ENCODE data around the gene LAMA3.

The LAMA3 gene

GRCh38 chr18:23784832-23785245 lies 95.6 kb downstream of the LAMA3 start:
- DNase-seq (ENCODE audit: low spot score): no peak
- TF ChIP-seq, protein P1, sequence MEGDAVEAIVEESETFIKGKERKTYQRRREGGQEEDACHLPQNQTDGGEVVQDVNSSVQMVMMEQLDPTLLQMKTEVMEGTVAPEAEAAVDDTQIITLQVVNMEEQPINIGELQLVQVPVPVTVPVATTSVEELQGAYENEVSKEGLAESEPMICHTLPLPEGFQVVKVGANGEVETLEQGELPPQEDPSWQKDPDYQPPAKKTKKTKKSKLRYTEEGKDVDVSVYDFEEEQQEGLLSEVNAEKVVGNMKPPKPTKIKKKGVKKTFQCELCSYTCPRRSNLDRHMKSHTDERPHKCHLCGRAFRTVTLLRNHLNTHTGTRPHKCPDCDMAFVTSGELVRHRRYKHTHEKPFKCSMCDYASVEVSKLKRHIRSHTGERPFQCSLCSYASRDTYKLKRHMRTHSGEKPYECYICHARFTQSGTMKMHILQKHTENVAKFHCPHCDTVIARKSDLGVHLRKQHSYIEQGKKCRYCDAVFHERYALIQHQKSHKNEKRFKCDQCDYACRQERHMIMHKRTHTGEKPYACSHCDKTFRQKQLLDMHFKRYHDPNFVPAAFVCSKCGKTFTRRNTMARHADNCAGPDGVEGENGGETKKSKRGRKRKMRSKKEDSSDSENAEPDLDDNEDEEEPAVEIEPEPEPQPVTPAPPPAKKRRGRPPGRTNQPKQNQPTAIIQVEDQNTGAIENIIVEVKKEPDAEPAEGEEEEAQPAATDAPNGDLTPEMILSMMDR (IDR thresholded peaks at IDR 0.05; ENCODE audit: extremely low read depth, missing control alignments): no peak

- TF ChIP-seq, protein P1 (IDR thresholded peaks at IDR 0.05; ENCODE audit: extremely low read depth, missing control alignments): no peak
- DNase-seq (ENCODE audit: low spot score): no peak
These were observed 103.8 kb downstream of the LAMA3 start for GRCh38 chr18:23793051-23793450.

DNA sequence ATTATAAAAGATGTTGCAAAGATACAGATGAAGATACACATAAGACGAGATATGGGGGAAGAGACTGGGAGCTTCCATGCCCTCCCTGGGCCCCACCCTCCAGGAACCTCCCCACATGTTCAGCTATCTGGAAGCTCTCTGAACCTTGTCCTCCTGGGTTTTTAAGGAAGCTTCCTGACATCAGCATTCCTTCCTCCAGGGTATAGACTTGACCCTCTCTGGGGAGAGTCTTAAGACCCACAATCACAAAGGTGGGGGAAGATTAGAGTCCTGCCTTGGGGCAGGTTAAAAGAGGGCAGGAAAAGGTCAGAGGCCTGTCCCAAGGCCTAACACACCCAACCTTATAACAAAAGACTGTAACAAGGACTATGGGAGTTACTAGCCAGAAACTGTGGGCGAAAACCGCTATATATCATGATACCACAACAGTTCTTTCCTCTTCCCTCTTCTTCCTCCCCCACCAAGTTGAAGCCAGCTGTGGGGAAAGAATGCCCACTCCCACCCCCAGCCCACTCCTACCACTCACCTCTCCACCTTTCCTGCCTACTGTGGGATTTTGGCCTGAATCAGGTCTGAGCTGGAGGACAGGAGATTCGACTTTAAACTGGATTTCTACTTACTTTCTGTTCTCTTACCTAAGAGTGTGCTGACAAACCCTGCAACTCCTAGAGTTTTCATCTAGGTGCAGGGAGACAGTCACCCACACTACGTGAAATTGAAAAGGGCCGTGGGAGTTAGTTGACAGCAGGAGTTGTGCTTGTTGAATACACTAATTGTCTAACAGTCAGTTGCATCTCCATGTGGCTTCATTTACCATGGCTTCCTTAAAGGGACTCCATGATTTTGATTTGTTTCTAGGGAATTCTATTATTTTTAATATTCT lies 105.0 kb downstream of the LAMA3 start:
- TF ChIP-seq, protein P1 (IDR thresholded peaks at IDR 0.05; ENCODE audit: extremely low read depth, missing control alignments): no peak

GRCh38 chr18:23798249-23798648 lies 109.0 kb downstream of the LAMA3 start:
- TF ChIP-seq, protein P1 (IDR thresholded peaks at IDR 0.05; ENCODE audit: extremely low read depth, missing control alignments): no peak
- no peak for DNase-seq (ENCODE audit: low spot score)

More for the DNA sequence above, 105.0 kb downstream of the LAMA3 start:
- DNase-seq (ENCODE audit: low spot score): no peak

- TF ChIP-seq, protein P1 (IDR thresholded peaks at IDR 0.05; ENCODE audit: extremely low read depth, missing control alignments): no peak
- DNase-seq (ENCODE audit: low spot score): no peak
These were observed 109.6 kb downstream of the LAMA3 start for GRCh38 chr18:23798824-23799223.

GRCh38 chr18:23799540-23799939 lies 110.3 kb downstream of the LAMA3 start:
- no peak for DNase-seq (ENCODE audit: low spot score)
- TF ChIP-seq, protein P1 (IDR thresholded peaks at IDR 0.05; ENCODE audit: extremely low read depth, missing control alignments): no peak

DNA sequence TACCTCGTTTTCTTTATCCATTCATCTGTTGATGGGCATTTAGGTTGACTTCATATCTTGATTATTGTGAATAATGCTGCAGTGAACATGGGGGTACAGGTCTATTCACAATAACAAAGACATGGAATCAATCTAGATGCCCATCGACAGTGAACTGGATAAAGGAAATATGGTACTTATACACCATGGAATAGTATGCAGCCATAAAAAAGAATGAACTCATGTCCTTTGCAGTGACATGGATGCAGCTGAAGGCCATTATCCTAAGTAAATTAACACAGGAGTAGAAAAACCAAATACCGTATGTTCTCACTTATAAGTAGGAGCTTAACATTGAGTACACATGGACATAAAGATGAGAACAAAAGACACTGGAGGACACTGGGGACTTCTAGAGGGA lies 111.6 kb downstream of the LAMA3 start:
- no peak for DNase-seq (ENCODE audit: low spot score)

More for the DNA sequence above, 111.6 kb downstream of the LAMA3 start:
- TF ChIP-seq, protein P1 (IDR thresholded peaks at IDR 0.05; ENCODE audit: extremely low read depth, missing control alignments): no peak
